Endothelial cell of umbilical vein (primary cell): ENCODE measurements around the gene REEP5. TPM values are rescaled to one million over a fixed set of nuclear protein-coding genes. Genes with fewer than 3 reads are reported as not detected.

Experiments used
- BruUV-seq: library from RNA; stranded (reverse); fragments of 400-500 nt; replicated peaks from 2 replicates; lab custom pipeline; 2021; lab: Mats Ljungman, UMichigan
- CTCF ChIA-PET: fragments of 300-600, 350-600 bp; sonication (Branson Sonifier 250); formaldehyde crosslinking; loops from one replicate; lab custom pipeline; 2021; ENCODE audit warnings: antibody characterized with exemption, inconsistent platforms; lab: Charles Lee
- POLR2A ChIA-PET: fragments of 300-600, 350-600 bp; sonication (Branson Sonifier 250); formaldehyde crosslinking; loops from one replicate; lab custom pipeline; 2021; ENCODE audit warnings: antibody characterized with exemption, inconsistent platforms; lab: Charles Lee
- DNase-seq: peaks from one replicate; pipeline ENCODE4 v3.0.0-alpha.2; 2011; ENCODE audit warnings: low read depth, low spot score
- FAIRE-seq: peaks from 2 replicates; lab custom pipeline; 2011; peaks lifted over from hg19 to GRCh38; lab: Jason Lieb, UNC
- H2AFZ ChIP-seq: 2 replicates; pipeline ENCODE4 v1.6.0; 2012; ENCODE audit warnings: low read depth, low read length, control low read depth, inconsistent platforms
- H3K27ac ChIP-seq: 2 replicates; pipeline ENCODE4 v1.5.1; 2011; ENCODE audit warnings: low read depth, mild to moderate bottlenecking, control low read depth, low read length, moderate library complexity; ENCODE audit not compliant: insufficient read depth
- H3K27me3 ChIP-seq, 2 experiments: 2 replicates each; pipeline versions ENCODE4 v1.6.0 to v1.6.1; 2011; ENCODE audit warnings: low read length in 2 of 2, mixed read lengths in 1 of 2; ENCODE audit not compliant: control insufficient read depth in 2 of 2, insufficient read depth in 2 of 2
- H3K36me3 ChIP-seq, 2 experiments: 2 replicates in 1 of 2; 3 replicates in 1 of 2; pipeline ENCODE4 v1.5.1; 2011; ENCODE audit warnings: low read length in 2 of 2, mild to moderate bottlenecking in 1 of 2, moderate library complexity in 1 of 2; ENCODE audit not compliant: control insufficient read depth in 2 of 2, insufficient read depth in 2 of 2; ENCODE audit errors: extremely low read depth in 1 of 2
- H3K4me1 ChIP-seq: 3 replicates; pipeline ENCODE4 v1.5.1; 2011; ENCODE audit warnings: mild to moderate bottlenecking, low read length; ENCODE audit not compliant: control insufficient read depth, insufficient read depth; ENCODE audit errors: extremely low read depth
- H3K4me2 ChIP-seq: 2 replicates; pipeline ENCODE4 v1.6.1; 2011; ENCODE audit warnings: low read length, control low read depth, mixed read lengths; ENCODE audit not compliant: insufficient read depth
- H3K4me3 ChIP-seq, 3 experiments: fragments of 200-600 bp in 1 of 3; sonication (generic), shearing (Covaris generic) in 1 of 3; replicated peaks in 1 of 3; 2 replicates each; pipeline ENCODE4 v1.5.1; 2011 to 2016; ENCODE audit warnings: control low read depth in 3 of 3, low read length in 3 of 3, mild to moderate bottlenecking in 2 of 3, inconsistent platforms in 1 of 3, low read depth in 1 of 3, moderate library complexity in 1 of 3; ENCODE audit not compliant: insufficient read depth in 1 of 3
- H3K79me2 ChIP-seq: 2 replicates; pipeline ENCODE4 v1.6.0; 2012; ENCODE audit warnings: low read length, inconsistent platforms; ENCODE audit not compliant: control insufficient read depth, insufficient read depth
- H3K9ac ChIP-seq: replicated peaks from 2 replicates; pipeline ENCODE3; 2011; ENCODE audit warnings: low read length, control low read depth; ENCODE audit not compliant: insufficient read depth; ENCODE audit errors: extremely low read depth
- H3K9me1 ChIP-seq: replicated peaks from 3 replicates; pipeline ENCODE4 v1.6.0; 2011; ENCODE audit warnings: mild to moderate bottlenecking, low read length; ENCODE audit not compliant: control insufficient read depth, insufficient read depth; ENCODE audit errors: extremely low read depth
- H3K9me3 ChIP-seq: replicated peaks from 2 replicates; pipeline ENCODE4 v1.5.1; 2012; ENCODE audit warnings: low read length, inconsistent platforms; ENCODE audit not compliant: control insufficient read depth, insufficient read depth
- H4K20me1 ChIP-seq: replicated peaks from 2 replicates; pipeline ENCODE3; 2011; ENCODE audit warnings: mild to moderate bottlenecking, low read length; ENCODE audit not compliant: control insufficient read depth, insufficient read depth; ENCODE audit errors: extremely low read depth
- CTCF ChIP-seq, 2 donors: IDR thresholded peaks; 1 replicate in 1 of 2; 2 replicates in 1 of 2; pipeline ENCODE4 v1.5.1; 2011; ENCODE audit warnings: low read length in 2 of 2, mild to moderate bottlenecking in 2 of 2, moderate library complexity in 2 of 2, control low read depth in 1 of 2, inconsistent platforms in 1 of 2, low read depth in 1 of 2; ENCODE audit not compliant: insufficient read depth in 1 of 2; ENCODE audit errors: extremely low read depth in 1 of 2
- EZH2 ChIP-seq: IDR thresholded peaks from 2 replicates; pipeline ENCODE4 v1.6.1; 2012; ENCODE audit warnings: borderline replicate concordance, low read depth, mild to moderate bottlenecking, moderate library complexity, low read length, inconsistent platforms; ENCODE audit not compliant: severe bottlenecking
- FOS ChIP-seq: IDR thresholded peaks from 2 replicates; pipeline ENCODE4 v1.6.1; 2011; ENCODE audit warnings: mild to moderate bottlenecking, low read length, moderate library complexity, borderline replicate concordance; ENCODE audit not compliant: insufficient read depth
- GATA2 ChIP-seq: IDR thresholded peaks from 2 replicates; pipeline ENCODE4 v1.7.0; 2011; ENCODE audit warnings: low read depth, mild to moderate bottlenecking, moderate library complexity, mixed read lengths, low read length; ENCODE audit not compliant: insufficient read length, insufficient read depth
- JUN ChIP-seq: IDR thresholded peaks from 2 replicates; pipeline ENCODE4 v1.6.1; 2011; ENCODE audit warnings: borderline replicate concordance, low read depth; ENCODE audit not compliant: insufficient read length, insufficient read depth
- MAX ChIP-seq: IDR thresholded peaks from 2 replicates; pipeline ENCODE4 v1.6.1; 2011; ENCODE audit not compliant: insufficient read depth, insufficient read length
- MYC ChIP-seq: IDR thresholded peaks from one replicate; pipeline ENCODE4 v1.6.1; 2011; ENCODE audit warnings: mild to moderate bottlenecking, low read depth, low read length
- POLR2A ChIP-seq: IDR thresholded peaks from 2 replicates; pipeline ENCODE4 v1.6.1; 2012; ENCODE audit warnings: low read depth, mild to moderate bottlenecking, control low read depth, low read length
- POLR2AphosphoS5 ChIP-seq: IDR thresholded peaks from 2 replicates; pipeline ENCODE4 v1.6.1; 2012; ENCODE audit warnings: low read depth, mild to moderate bottlenecking, control low read depth, low read length, moderate library complexity; ENCODE audit not compliant: insufficient read depth
- dilution Hi-C: fragments of 300-500 bp; cut with MboI; formaldehyde crosslinking; loops from one replicate; pipeline ENCODE4 v1.15.0; 2019; ENCODE audit warnings: low sequenced_read_pairs; ENCODE audit not compliant: extremely low pct_ligation_motif_present
- intact Hi-C: fragments of 100-400 bp; cut with micrococcal nuclease; formaldehyde crosslinking; loops from one replicate; pipeline ENCODE4 v1.10.0; 2022
- polyA plus RNA-seq, 4 experiments: library from polyadenylated mRNA; depleted of rRNA in 3 of 4; stranded (reverse) in 3 of 4; unstranded in 1 of 4; fragments of >200 nt; gene quantifications; 2 replicates each; pipeline versions ENCODE4 v1.2.1 to v1.2.3, GENCODE V29; 2011 to 2012; ENCODE audit warnings: missing spikeins in 1 of 4
- total RNA-seq: library from RNA; stranded (reverse); gene quantifications from 2 replicates; pipeline ENCODE4 v1.2.3, GENCODE V29; 2021

Gene REEP5
- total and polyA plus RNA-seq, 2 donors (not counting 3 experiments of a cell fraction or from before 2014, with no cell fraction given), result 98.0 to 163 TPM

- Histone ChIP-seq H2AFZ (no peak overlapping the region), H3K4me1 (no peaks in the 10 kb centered on the region), H3K9ac (no peak overlapping the region), H3K79me2 (no peaks in the 10 kb centered on the region), H3K27ac (no peak overlapping the region), H3K4me2 (no peak overlapping the region), H3K4me3 (no peak overlapping the region), H3K9me3 (no peaks in the 10 kb centered on the region), H4K20me1 (no peaks in the 10 kb centered on the region), H3K36me3 (no peaks in the 10 kb centered on the region), H3K27me3 (peaks cover 3 to 12% of the 10 kb centered on the region in 2 experiments), H3K9me1 (no peaks in the 10 kb centered on the region)
- no peak for TF ChIP-seq GATA2
- TF ChIP-seq POLR2A, result no peak
- no peak for TF ChIP-seq MYC
- no peak for TF ChIP-seq POLR2AphosphoS5
- TF ChIP-seq MAX, result no peak
- TF ChIP-seq EZH2, result no peak
- no peak for TF ChIP-seq FOS
- no peak for TF ChIP-seq CTCF (IDR thresholded peaks at IDR 0.05; ENCODE audit: extremely low read depth in 1 of 2, insufficient read depth in 1 of 2, low read depth in 1 of 2, low read length in 2 of 2)
- no peak for TF ChIP-seq JUN
- no TSS peak for BruUV-seq
- ChIA-PET POLR2A (no interaction called here), CTCF (no interaction called here)
- dilution Hi-C loops, result no loop called here
- intact Hi-C loops, result no loop called here
- no peak for FAIRE-seq
- no peak for DNase-seq
Measured at GRCh38 chr5:112849912-112850311, 72.1 kb downstream of the REEP5 start.
